SK-MEL-5 (cell line): ENCODE data around the gene CCDC107. TPM values are rescaled to one million over a fixed set of nuclear protein-coding genes. Genes with fewer than 3 reads are reported as not detected.

Experiments
- DNase-seq: peaks from one replicate; pipeline ENCODE4 v3.0.0-alpha.2; 2016; ENCODE audit warnings: low read depth, low spot score
- in situ Hi-C: cut with HindIII; loops from 2 replicates; pipeline ENCODE4 v1.10.0; 2016; ENCODE audit warnings: low sequenced_read_pairs, high pct_unique_total_duplicates, low pct_unique_long_range_greater_than_20kb
- total RNA-seq: library from RNA; depleted of rRNA; stranded (reverse); fragments of >200 nt; shearing (Covaris generic); gene quantifications from 2 replicates; pipeline ENCODE4 v1.2.3, GENCODE V29; 2014

The CCDC107 gene
- total RNA-seq, 1 experiment from 2014 or later = 11.8 TPM

- no peak for DNase-seq
- in situ Hi-C loops = no loop called here
These were observed 5.3 kb upstream of the CCDC107 start for GRCh38 chr9:35652829-35653209.

- no peak for DNase-seq
- in situ Hi-C loops = no loop called here
These were observed 4.5 kb upstream of the CCDC107 start for GRCh38 chr9:35653611-35654010.

GRCh38 chr9:35656348-35656747, 1.7 kb upstream of the CCDC107 start:
- in situ Hi-C loops = no loop called here
- DNase-seq = no peak

GRCh38 chr9:35656831-35657545, 1.1 kb upstream of the CCDC107 start:
- in situ Hi-C loops = no loop called here
- DNase-seq = no peak

GRCh38 chr9:35657546-35658136, 451 bp upstream of the CCDC107 start, which contains the start of gene RMRP:
RMRP (minus strand) TSS chr9:35658019.
- in situ Hi-C loops = no loop called here
- peak; percentile 99 for DNase-seq

GRCh38 chr9:35658968-35659220, 802 bp downstream of the CCDC107 start:
- peak; percentile 53 for DNase-seq
- in situ Hi-C loops = no loop called here

- peak; percentile 58 for DNase-seq
- in situ Hi-C loops = no loop called here
These were observed 1.2 kb downstream of the CCDC107 start for GRCh38 chr9:35659340-35659739.

- in situ Hi-C loops = no loop called here
- DNase-seq = peak; percentile 55
These were observed 2.9 kb downstream of the CCDC107 start for GRCh38 chr9:35660966-35661415.

GRCh38 chr9:35661756-35662350, 3.8 kb downstream of the CCDC107 start:
- DNase-seq = peak; percentile 89
- in situ Hi-C loops = no loop called here

GRCh38 chr9:35662437-35662836, 4.3 kb downstream of the CCDC107 start:
- in situ Hi-C loops = no loop called here
- no peak for DNase-seq

GRCh38 chr9:35664531-35665470, 6.7 kb downstream of the CCDC107 start, which contains the start of gene ARHGEF39:
ARHGEF39 (minus strand) TSS chr9:35665195; CDS start chr9:35665169, 26 bp downstream.
- DNase-seq = peak; percentile 82
- in situ Hi-C loops = no loop called here

- DNase-seq = no peak
- in situ Hi-C loops = no loop called here
These were observed 7.4 kb downstream of the CCDC107 start for GRCh38 chr9:35665471-35665818.

- in situ Hi-C loops = no loop called here
These were observed 8.0 kb downstream of the CCDC107 start for GRCh38 chr9:35666045-35666444.

GRCh38 chr9:35666549-35666948, 8.5 kb downstream of the CCDC107 start:
- in situ Hi-C loops = no loop called here

More at GRCh38 chr9:35666045-35666444, 8.0 kb downstream of the CCDC107 start:
- no peak for DNase-seq

GRCh38 chr9:35667939-35668338, 9.8 kb downstream of the CCDC107 start:
- no peak for DNase-seq
- in situ Hi-C loops = no loop called here

More at GRCh38 chr9:35666549-35666948, 8.5 kb downstream of the CCDC107 start:
- DNase-seq = no peak

GRCh38 chr9:35669331-35670145, 11.4 kb downstream of the CCDC107 start:
- DNase-seq = no peak
- in situ Hi-C loops = no loop called here
